HL-60 (cell line): ENCODE measurements around the gene WDR37.

Experiments used
- GABPA ChIP-seq: IDR thresholded peaks from 2 replicates; pipeline ENCODE4 v1.6.1; 2012; ENCODE audit warnings: low read depth
- POLR2AphosphoS5 ChIP-seq: IDR thresholded peaks from 2 replicates; pipeline ENCODE4 v1.6.1; 2012; ENCODE audit warnings: low read depth
- TF ChIP-seq, protein P1 (sequence below): IDR thresholded peaks from one replicate; pipeline ENCODE4 v1.5.1; 2011; ENCODE audit warnings: low read length, control low read depth, inconsistent platforms; ENCODE audit not compliant: insufficient read depth
- TF ChIP-seq, protein P2 (sequence below): IDR thresholded peaks from 2 replicates; pipeline ENCODE4 v1.6.1; 2012; ENCODE audit warnings: low read depth; ENCODE audit not compliant: insufficient replicate concordance

DNA sequence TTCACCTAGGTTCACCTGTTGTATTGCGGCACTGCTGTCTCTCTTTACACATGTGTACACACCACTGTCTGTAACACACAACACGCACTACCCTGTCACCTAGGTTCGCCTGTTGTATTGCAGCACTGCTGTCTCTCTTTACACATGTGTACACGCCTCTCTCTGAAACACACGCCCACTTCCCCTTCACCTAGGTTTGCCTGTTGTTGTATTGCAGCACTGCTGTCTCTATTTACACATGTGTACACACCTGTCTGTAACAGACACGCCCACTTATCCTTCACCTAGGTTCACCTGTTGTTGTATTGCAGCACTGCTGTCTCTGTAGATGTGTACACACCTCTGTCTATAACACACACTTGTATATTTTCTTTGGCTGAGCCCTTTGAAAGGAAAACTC is 51.5 kb downstream of the WDR37 start:
- TF ChIP-seq POLR2AphosphoS5 (no peak), GABPA (no peak)
- TF ChIP-seq, protein P1, sequence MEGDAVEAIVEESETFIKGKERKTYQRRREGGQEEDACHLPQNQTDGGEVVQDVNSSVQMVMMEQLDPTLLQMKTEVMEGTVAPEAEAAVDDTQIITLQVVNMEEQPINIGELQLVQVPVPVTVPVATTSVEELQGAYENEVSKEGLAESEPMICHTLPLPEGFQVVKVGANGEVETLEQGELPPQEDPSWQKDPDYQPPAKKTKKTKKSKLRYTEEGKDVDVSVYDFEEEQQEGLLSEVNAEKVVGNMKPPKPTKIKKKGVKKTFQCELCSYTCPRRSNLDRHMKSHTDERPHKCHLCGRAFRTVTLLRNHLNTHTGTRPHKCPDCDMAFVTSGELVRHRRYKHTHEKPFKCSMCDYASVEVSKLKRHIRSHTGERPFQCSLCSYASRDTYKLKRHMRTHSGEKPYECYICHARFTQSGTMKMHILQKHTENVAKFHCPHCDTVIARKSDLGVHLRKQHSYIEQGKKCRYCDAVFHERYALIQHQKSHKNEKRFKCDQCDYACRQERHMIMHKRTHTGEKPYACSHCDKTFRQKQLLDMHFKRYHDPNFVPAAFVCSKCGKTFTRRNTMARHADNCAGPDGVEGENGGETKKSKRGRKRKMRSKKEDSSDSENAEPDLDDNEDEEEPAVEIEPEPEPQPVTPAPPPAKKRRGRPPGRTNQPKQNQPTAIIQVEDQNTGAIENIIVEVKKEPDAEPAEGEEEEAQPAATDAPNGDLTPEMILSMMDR, result no peak
- TF ChIP-seq, protein P2, sequence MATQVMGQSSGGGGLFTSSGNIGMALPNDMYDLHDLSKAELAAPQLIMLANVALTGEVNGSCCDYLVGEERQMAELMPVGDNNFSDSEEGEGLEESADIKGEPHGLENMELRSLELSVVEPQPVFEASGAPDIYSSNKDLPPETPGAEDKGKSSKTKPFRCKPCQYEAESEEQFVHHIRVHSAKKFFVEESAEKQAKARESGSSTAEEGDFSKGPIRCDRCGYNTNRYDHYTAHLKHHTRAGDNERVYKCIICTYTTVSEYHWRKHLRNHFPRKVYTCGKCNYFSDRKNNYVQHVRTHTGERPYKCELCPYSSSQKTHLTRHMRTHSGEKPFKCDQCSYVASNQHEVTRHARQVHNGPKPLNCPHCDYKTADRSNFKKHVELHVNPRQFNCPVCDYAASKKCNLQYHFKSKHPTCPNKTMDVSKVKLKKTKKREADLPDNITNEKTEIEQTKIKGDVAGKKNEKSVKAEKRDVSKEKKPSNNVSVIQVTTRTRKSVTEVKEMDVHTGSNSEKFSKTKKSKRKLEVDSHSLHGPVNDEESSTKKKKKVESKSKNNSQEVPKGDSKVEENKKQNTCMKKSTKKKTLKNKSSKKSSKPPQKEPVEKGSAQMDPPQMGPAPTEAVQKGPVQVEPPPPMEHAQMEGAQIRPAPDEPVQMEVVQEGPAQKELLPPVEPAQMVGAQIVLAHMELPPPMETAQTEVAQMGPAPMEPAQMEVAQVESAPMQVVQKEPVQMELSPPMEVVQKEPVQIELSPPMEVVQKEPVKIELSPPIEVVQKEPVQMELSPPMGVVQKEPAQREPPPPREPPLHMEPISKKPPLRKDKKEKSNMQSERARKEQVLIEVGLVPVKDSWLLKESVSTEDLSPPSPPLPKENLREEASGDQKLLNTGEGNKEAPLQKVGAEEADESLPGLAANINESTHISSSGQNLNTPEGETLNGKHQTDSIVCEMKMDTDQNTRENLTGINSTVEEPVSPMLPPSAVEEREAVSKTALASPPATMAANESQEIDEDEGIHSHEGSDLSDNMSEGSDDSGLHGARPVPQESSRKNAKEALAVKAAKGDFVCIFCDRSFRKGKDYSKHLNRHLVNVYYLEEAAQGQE, result no peak
